Cardiac muscle cell (in vitro differentiated cells and primary cell): ENCODE measurements around the gene ARL6IP5. TPM values are rescaled to one million over a fixed set of nuclear protein-coding genes. Genes with fewer than 3 reads are reported as not detected.

ENCODE experiments used
- DNase-seq, 2 donors: peaks; one replicate each; pipeline versions ENCODE4 v3.0.0 to v3.0.0-alpha.2; 2010 to 2017; ENCODE audit warnings: low read depth in 1 of 2, low spot score in 1 of 2
- H3K27ac ChIP-seq: fragments of 200-600 bp; sonication (generic); 2 replicates; pipeline ENCODE4 v1.5.1; 2016
- H3K27me3 ChIP-seq: fragments of 200-600 bp; sonication (generic); 2 replicates; pipeline ENCODE4 v1.6.0; 2016; ENCODE audit warnings: control low read depth
- H3K36me3 ChIP-seq: fragments of 200-600 bp; sonication (generic); 2 replicates; pipeline ENCODE4 v1.5.1; 2016; ENCODE audit warnings: control low read depth
- H3K4me1 ChIP-seq: fragments of 200-600 bp; sonication (generic); 2 replicates; pipeline ENCODE4 v1.8.1; 2017; ENCODE audit warnings: low read depth, mild to moderate bottlenecking, mixed run types
- H3K4me3 ChIP-seq: fragments of 200-600 bp; sonication (generic); 2 replicates; pipeline ENCODE4 v1.5.1; 2016; ENCODE audit warnings: mild to moderate bottlenecking
- H3K9me3 ChIP-seq: fragments of 200-600 bp; sonication (generic); 2 replicates; pipeline ENCODE4 v1.5.1; 2017; ENCODE audit warnings: low read depth, mild to moderate bottlenecking, control low read depth
- CTCF ChIP-seq: IDR thresholded peaks from 2 replicates; pipeline ENCODE4 v1.5.1; 2012; ENCODE audit warnings: low read depth, mild to moderate bottlenecking, low read length
- polyA plus RNA-seq: library from polyadenylated mRNA; unstranded; fragments of >200 nt; fragmentation: Nextera tagmentation; extraction: Ambion mirVana; gene quantifications from 2 replicates; pipeline ENCODE4 v1.2.1, GENCODE V29; 2016
- total RNA-seq: library from RNA; depleted of rRNA; stranded (reverse); fragments of >200 nt; gene quantifications from 2 replicates; pipeline ENCODE4 v1.2.3, GENCODE V29; 2016

The ARL6IP5 gene
- total and polyA plus RNA-seq, 2 experiments from 2014 or later = 83.2 to 235 TPM

DNA sequence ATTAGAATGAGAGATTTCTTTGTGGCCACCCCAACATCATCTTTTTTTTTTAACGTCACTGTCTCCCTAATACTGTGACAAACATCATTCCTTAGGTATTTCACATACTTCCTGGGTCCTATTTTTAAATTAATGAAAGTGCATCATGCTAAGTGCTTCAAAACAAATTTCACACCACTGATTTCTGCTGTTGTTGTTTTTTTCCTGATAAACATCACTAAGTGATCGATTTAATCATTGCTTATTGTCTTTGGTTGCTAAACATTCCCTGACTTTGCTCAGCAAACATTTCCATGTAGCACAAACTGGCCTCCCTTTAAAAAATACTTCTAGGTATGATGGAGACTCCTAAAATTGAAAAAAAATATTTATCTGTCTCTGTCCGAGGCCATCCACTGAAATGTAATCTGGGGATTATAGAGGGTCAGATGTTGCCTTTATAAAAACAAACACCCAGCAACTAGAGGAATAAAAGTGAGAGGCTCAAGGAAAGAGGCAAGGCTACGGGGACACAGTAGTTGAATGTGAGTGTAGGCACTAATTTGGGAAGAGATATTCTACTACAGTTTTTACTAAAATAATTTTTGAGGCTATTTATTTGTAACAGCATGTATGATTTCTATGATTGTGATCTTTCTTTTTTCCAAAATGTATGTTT, 58.2 kb downstream of the ARL6IP5 start:
- DNase-seq = no peak
- TF ChIP-seq CTCF = no peak
- Histone ChIP-seq H3K4me3 (no peak overlapping the region), H3K27ac (no peak overlapping the region), H3K27me3 (no peaks in the 10 kb centered on the region), H3K36me3 (no peaks in the 10 kb centered on the region), H3K4me1 (peaks cover 17% of the 10 kb centered on the region), H3K9me3 (no peaks in the 10 kb centered on the region)

- TF ChIP-seq CTCF = no peak
Observed at GRCh38 chr3:69143612-69144011, 58.9 kb downstream of the ARL6IP5 start.

GRCh38 chr3:69144631-69145245, 60.0 kb downstream of the ARL6IP5 start:
- DNase-seq = no peak
- Histone ChIP-seq H3K4me1 (peaks cover 17% of the 10 kb centered on the region), H3K27ac (no peak overlapping the region)

More at GRCh38 chr3:69143612-69144011, 58.9 kb downstream of the ARL6IP5 start:
- Histone ChIP-seq H3K4me1 (peaks cover 17% of the 10 kb centered on the region), H3K36me3 (no peaks in the 10 kb centered on the region), H3K9me3 (no peaks in the 10 kb centered on the region), H3K27me3 (no peaks in the 10 kb centered on the region), H3K27ac (no peak overlapping the region), H3K4me3 (no peak overlapping the region)
- no peak for DNase-seq

DNA sequence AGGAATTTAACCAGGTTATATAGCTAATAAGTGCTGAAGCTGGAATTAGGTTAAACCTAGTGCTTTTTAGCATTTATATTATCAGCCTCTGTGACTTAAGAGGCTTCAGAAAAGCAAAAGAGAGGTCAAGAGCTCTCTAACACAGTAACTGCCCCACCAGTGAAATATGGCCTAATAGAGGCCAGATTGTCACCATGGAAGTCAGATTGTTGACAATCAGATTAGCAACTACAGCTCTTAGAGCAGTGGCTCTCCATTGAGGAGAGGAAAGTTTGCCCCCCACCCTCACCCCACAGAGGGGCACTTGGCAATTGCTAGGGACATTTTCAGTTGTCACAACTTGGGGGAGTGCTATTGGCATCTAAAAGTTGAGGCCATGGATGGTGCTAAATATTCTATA, 61.0 kb downstream of the ARL6IP5 start:
- peaks cover 17% of the 10 kb centered on the region for H3K4me1 ChIP-seq
- H3K36me3 ChIP-seq = no peaks in the 10 kb centered on the region
- H3K9me3 ChIP-seq = no peaks in the 10 kb centered on the region
- DNase-seq = no peak
- TF ChIP-seq CTCF = no peak
- no peak overlapping the region for H3K27ac ChIP-seq
- H3K4me3 ChIP-seq = no peak overlapping the region
- H3K27me3 ChIP-seq = no peaks in the 10 kb centered on the region

More at GRCh38 chr3:69144631-69145245, 60.0 kb downstream of the ARL6IP5 start:
- Histone ChIP-seq H3K27me3 (no peaks in the 10 kb centered on the region), H3K36me3 (no peaks in the 10 kb centered on the region), H3K9me3 (no peaks in the 10 kb centered on the region), H3K4me3 (no peak overlapping the region)
- TF ChIP-seq CTCF = no peak

DNA sequence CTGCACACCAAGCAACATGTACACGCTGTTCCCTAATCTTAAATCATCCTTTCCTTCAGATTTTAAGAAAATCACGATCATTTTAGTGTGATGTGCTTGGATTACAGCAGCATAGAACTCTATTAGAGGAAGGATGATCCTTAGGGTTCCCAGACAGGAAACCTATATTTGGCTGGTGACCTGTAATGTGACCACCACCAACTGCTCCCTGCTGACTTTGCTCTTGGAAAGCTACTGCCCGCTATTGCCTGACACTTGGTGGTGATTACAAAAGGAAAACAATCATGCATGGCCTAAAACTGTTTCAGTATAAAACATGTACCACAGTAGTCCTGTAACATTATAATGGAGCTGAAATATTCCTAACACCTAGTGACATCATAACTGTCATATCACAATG, 64.8 kb downstream of the ARL6IP5 start:
- no peaks in the 10 kb centered on the region for H3K9me3 ChIP-seq

More for the DNA sequence above, 64.8 kb downstream of the ARL6IP5 start:
- Histone ChIP-seq H3K36me3 (no peaks in the 10 kb centered on the region), H3K27me3 (peaks cover 13% of the 10 kb centered on the region), H3K4me1 (peaks cover 9% of the 10 kb centered on the region), H3K27ac (no peak overlapping the region), H3K4me3 (no peak overlapping the region)
- no peak for DNase-seq
- TF ChIP-seq CTCF = no peak

Other genes starting within 250 kb of the ARL6IP5 start
- gene TAFA4, start 152.4 kb upstream of the ARL6IP5 start, total RNA-seq = 120 and 173 TPM in 2 replicates
- gene TAFA4, start 152.4 kb upstream of the ARL6IP5 start, polyA plus RNA-seq = 96.9 and 194 TPM in 2 replicates
- 10.1 and 16.9 TPM in 2 replicates for gene EOGT, start 71.3 kb upstream of the ARL6IP5 start, total RNA-seq
- gene EOGT, start 71.3 kb upstream of the ARL6IP5 start, polyA plus RNA-seq = 11.3 and 13.3 TPM in 2 replicates
- gene TMF1, start 32.6 kb upstream of the ARL6IP5 start, total RNA-seq = 16.1 and 21.6 TPM in 2 replicates
- 18.4 and 24.1 TPM in 2 replicates for gene TMF1, start 32.6 kb upstream of the ARL6IP5 start, polyA plus RNA-seq
- 73.7 and 97.0 TPM in 2 replicates for gene UBA3, start 4.6 kb upstream of the ARL6IP5 start, total RNA-seq
- 116 and 118 TPM in 2 replicates for gene UBA3, start 4.6 kb upstream of the ARL6IP5 start, polyA plus RNA-seq
- 0.11 and 0.18 TPM in 2 replicates for gene LMOD3, start 37.7 kb downstream of the ARL6IP5 start, total RNA-seq
- 0.22 and 0.61 TPM in 2 replicates for gene LMOD3, start 37.7 kb downstream of the ARL6IP5 start, polyA plus RNA-seq